Smooth muscle cell (in vitro differentiated cells): ENCODE results near the gene AHRR. TPM values are rescaled to one million over a fixed set of nuclear protein-coding genes. Genes with fewer than 3 reads are reported as not detected.

Experiments used
- DNase-seq: peaks from one replicate; lab custom pipeline; 2025; ENCODE audit not compliant: unreplicated experiment; lab: John Stamatoyannopoulos, UW
- H2AFZ ChIP-seq: fragments of 200-600 bp; sonication (generic); 2 replicates; pipeline ENCODE4 v1.6.0; 2016; ENCODE audit warnings: antibody characterized with exemption, low read depth, mild to moderate bottlenecking
- H3F3A ChIP-seq: fragments of 200-600 bp; sonication (generic); 2 replicates; pipeline ENCODE4 v1.6.0; 2017; ENCODE audit warnings: antibody characterized with exemption, low read depth
- H3K27ac ChIP-seq: fragments of 200-600 bp; sonication (generic); 2 replicates; pipeline ENCODE4 v1.5.1; 2016; ENCODE audit warnings: low read depth, mild to moderate bottlenecking
- H3K27me3 ChIP-seq: fragments of 200-600 bp; sonication (generic); 2 replicates; pipeline ENCODE4 v1.6.1; 2016; ENCODE audit warnings: low read depth, mild to moderate bottlenecking
- H3K36me3 ChIP-seq: fragments of 200-600 bp; sonication (generic); 2 replicates; pipeline ENCODE4 v1.5.1; 2016; ENCODE audit warnings: low read depth
- H3K4me1 ChIP-seq: fragments of 200-600 bp; sonication (generic); 2 replicates; pipeline ENCODE4 v1.5.1; 2016; ENCODE audit warnings: low read depth
- H3K4me2 ChIP-seq: fragments of 200-600 bp; sonication (generic); 2 replicates; pipeline ENCODE4 v1.6.0; 2016; ENCODE audit warnings: mild to moderate bottlenecking
- H3K4me3 ChIP-seq: fragments of 200-600 bp; sonication (generic); 2 replicates; pipeline ENCODE4 v1.5.1; 2016; ENCODE audit warnings: mild to moderate bottlenecking
- H3K79me2 ChIP-seq: fragments of 200-600 bp; sonication (generic); 2 replicates; pipeline ENCODE4 v1.6.0; 2016; ENCODE audit warnings: low read depth, mild to moderate bottlenecking
- H3K9ac ChIP-seq: fragments of 200-600 bp; sonication (generic); 2 replicates; pipeline ENCODE4 v1.6.0; 2016; ENCODE audit warnings: low read depth
- H3K9me3 ChIP-seq: fragments of 200-600 bp; sonication (generic); replicated peaks from 2 replicates; pipeline ENCODE4 v1.5.1; 2016; ENCODE audit warnings: low read depth
- H4K20me1 ChIP-seq: fragments of 200-600 bp; sonication (generic); 2 replicates; pipeline ENCODE4 v1.6.0; 2016; ENCODE audit warnings: low read depth
- CTCF ChIP-seq: fragments of 200-600 bp; sonication (generic); IDR thresholded peaks from 2 replicates; pipeline ENCODE4 v1.5.1; 2017; ENCODE audit warnings: borderline replicate concordance, mild to moderate bottlenecking, antibody characterized with exemption; ENCODE audit not compliant: insufficient read depth, poor library complexity, severe bottlenecking
- WGBS: methylation state at CpG from one replicate; pipeline ENCODE4 v1.1.7; 2016; ENCODE audit warnings: low lambda C conversion rate; 5-methylcytosine and 5-hydroxymethylcytosine counted together
- polyA plus RNA-seq: library from polyadenylated mRNA; unstranded; fragments of >200 nt; fragmentation: Nextera tagmentation; extraction: Ambion mirVana; gene quantifications from 2 replicates; pipeline ENCODE4 v1.2.1, GENCODE V29; 2016
- total RNA-seq: library from RNA; depleted of rRNA; stranded (reverse); fragments of >200 nt; gene quantifications from 2 replicates; pipeline ENCODE4 v1.2.3, GENCODE V29; 2014

Gene AHRR
- total and polyA plus RNA-seq, 2 experiments from 2014 or later: 14.4 to 18.2 TPM

DNA sequence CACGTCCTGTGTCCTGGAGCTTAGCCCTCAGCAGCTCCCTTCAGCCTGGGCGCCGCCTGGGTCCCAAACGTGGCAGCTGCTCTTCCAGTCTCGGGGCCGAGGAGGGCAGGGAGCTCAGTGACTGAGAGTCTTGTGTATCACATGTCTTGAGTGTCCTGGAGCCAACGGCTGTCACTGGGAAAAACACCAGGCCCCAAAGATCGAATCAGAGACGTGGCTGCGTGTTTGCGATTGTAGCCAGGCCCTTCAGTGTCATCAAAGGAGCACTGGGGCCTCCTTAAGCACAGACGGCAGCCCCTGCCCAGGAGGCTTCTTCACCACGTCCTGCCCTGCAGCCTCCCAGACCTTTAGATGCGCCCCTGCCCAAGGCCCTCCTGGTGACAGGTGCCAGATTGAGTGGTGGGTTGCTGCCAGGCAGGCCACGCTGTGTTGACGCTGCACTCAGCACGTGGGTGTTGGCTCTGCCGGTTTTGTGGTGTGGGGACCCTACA is 115.8 kb downstream of the AHRR start:
- no peak overlapping the region for H3K27ac ChIP-seq
- H3F3A ChIP-seq: peaks cover 3% of the 10 kb centered on the region
- no peak for TF ChIP-seq CTCF
- no peaks in the 10 kb centered on the region for H3K36me3 ChIP-seq
- no peaks in the 10 kb centered on the region for H4K20me1 ChIP-seq
- no peaks in the 10 kb centered on the region for H3K9me3 ChIP-seq
- no peak overlapping the region for H3K4me3 ChIP-seq
- DNase-seq: no peak
- 39% methylated on average over 18 of the region's 18 CpGs for WGBS
- no peak overlapping the region for H3K4me2 ChIP-seq
- H3K79me2 ChIP-seq: peaks cover 8% of the 10 kb centered on the region
- H2AFZ ChIP-seq: no peak overlapping the region
- H3K4me1 ChIP-seq: peaks cover 6% of the 10 kb centered on the region
- H3K27me3 ChIP-seq: no peaks in the 10 kb centered on the region
- no peak overlapping the region for H3K9ac ChIP-seq

GRCh38 chr5:438481-438981 is 117.0 kb downstream of the AHRR start:
- Histone ChIP-seq H3K4me3 (no peak overlapping the region), H3K79me2 (peaks cover 19% of the 10 kb centered on the region), H3K4me1 (peaks cover 10% of the 10 kb centered on the region), H3K9ac (no peak overlapping the region), H3K36me3 (no peaks in the 10 kb centered on the region), H4K20me1 (no peaks in the 10 kb centered on the region), H3K27ac (no peak overlapping the region), H3F3A (peaks cover 3% of the 10 kb centered on the region), H3K9me3 (no peaks in the 10 kb centered on the region), H3K4me2 (no peak overlapping the region), H3K27me3 (no peaks in the 10 kb centered on the region), H2AFZ (no peak overlapping the region)
- no peak for TF ChIP-seq CTCF
- DNase-seq: no peak
- WGBS: 90% methylated on average over 14 of the region's 14 CpGs

DNA sequence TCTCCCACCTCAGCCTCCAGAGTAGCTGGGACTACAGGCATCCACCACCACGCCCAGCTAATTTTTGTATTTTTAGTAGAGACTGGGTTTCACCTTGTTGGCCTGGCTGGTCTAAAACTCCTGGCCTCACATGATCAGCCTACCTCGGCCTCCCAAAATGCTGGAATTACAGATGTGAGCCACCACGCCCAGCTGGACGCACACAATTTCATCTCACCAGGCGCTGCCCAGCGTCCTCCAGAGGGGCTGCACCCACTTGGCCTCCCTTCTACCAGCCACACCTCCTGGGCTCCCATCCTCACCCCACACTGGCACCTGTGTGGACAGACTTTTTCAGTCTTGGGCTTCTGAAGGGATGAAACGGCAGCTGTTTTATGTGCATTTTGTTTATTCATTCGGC is 117.7 kb downstream of the AHRR start:
- WGBS: 91% methylated on average over 8 of the region's 8 CpGs
- no peak for TF ChIP-seq CTCF
- Histone ChIP-seq H3K9ac (no peak overlapping the region), H3K36me3 (no peaks in the 10 kb centered on the region), H3K27ac (no peak overlapping the region), H3K79me2 (peaks cover 25% of the 10 kb centered on the region), H3K4me2 (no peak overlapping the region), H3K4me1 (peaks cover 14% of the 10 kb centered on the region), H3F3A (peaks cover 3% of the 10 kb centered on the region), H3K9me3 (no peaks in the 10 kb centered on the region), H4K20me1 (no peaks in the 10 kb centered on the region), H3K4me3 (no peak overlapping the region), H3K27me3 (no peaks in the 10 kb centered on the region), H2AFZ (no peak overlapping the region)
- no peak for DNase-seq

GRCh38 chr5:439636-440035 is 118.1 kb downstream of the AHRR start:
- peaks cover 3% of the 10 kb centered on the region for H3F3A ChIP-seq
- H3K4me3 ChIP-seq: no peak overlapping the region
- no peak overlapping the region for H3K27ac ChIP-seq
- no peak overlapping the region for H3K9ac ChIP-seq
- TF ChIP-seq CTCF: no peak
- no peaks in the 10 kb centered on the region for H3K27me3 ChIP-seq
- peaks cover 14% of the 10 kb centered on the region for H3K4me1 ChIP-seq
- no peak overlapping the region for H3K4me2 ChIP-seq
- H2AFZ ChIP-seq: no peak overlapping the region
- H3K36me3 ChIP-seq: no peaks in the 10 kb centered on the region
- no peaks in the 10 kb centered on the region for H4K20me1 ChIP-seq
- DNase-seq: no peak
- peaks cover 30% of the 10 kb centered on the region for H3K79me2 ChIP-seq
- 89% methylated on average over 14 of the region's 14 CpGs for WGBS
- H3K9me3 ChIP-seq: no peaks in the 10 kb centered on the region
